Effector memory CD8-positive, alpha-beta T cell (primary cell): ENCODE measurements around the gene ROR2.

Experiments used
- ATAC-seq: fragments of 150-1000 bp; cut with Tn5 transposase; replicated peaks from 2 replicates; pipeline ENCODE4 v1.10.0; 2021; ENCODE audit warnings: mild to moderate bottlenecking, moderate library complexity
- DNase-seq, 3 experiments: peaks; one replicate each; pipeline ENCODE4 v3.0.0; 2021
- H3K27ac Mint-ChIP-seq, 2 donors: one replicate each; pipeline ENCODE4 v1.8.0; 2022; ENCODE audit warnings: mild to moderate bottlenecking in 2 of 2, mixed read lengths in 2 of 2, moderate library complexity in 2 of 2
- H3K27me3 Mint-ChIP-seq, 2 donors: one replicate each; pipeline ENCODE4 v1.8.0; 2022; ENCODE audit warnings: mixed read lengths in 2 of 2
- H3K36me3 Mint-ChIP-seq: one replicate; pipeline ENCODE4 v1.8.0; 2022; ENCODE audit warnings: mild to moderate bottlenecking, moderate library complexity, mixed read lengths; ENCODE audit not compliant: insufficient read depth
- H3K4me1 Mint-ChIP-seq, 2 donors: one replicate each; pipeline ENCODE4 v1.8.0; 2022; ENCODE audit warnings: low read depth in 2 of 2, mixed read lengths in 2 of 2
- H3K4me3 Mint-ChIP-seq, 2 donors: one replicate each; pipeline ENCODE4 v1.8.0; 2022; ENCODE audit warnings: mild to moderate bottlenecking in 2 of 2, mixed read lengths in 2 of 2, moderate library complexity in 2 of 2
- H3K9me3 Mint-ChIP-seq, 2 donors: one replicate each; pipeline ENCODE4 v1.8.0; 2022; ENCODE audit warnings: mixed read lengths in 2 of 2

Gene ROR2

GRCh38 chr9:91824601-91825305 is 125.3 kb downstream of the ROR2 start:
- Mint-ChIP-seq H3K4me1 (no peaks in the 10 kb centered on the region), H3K9me3 (no peaks in the 10 kb centered on the region), H3K27ac (no peak overlapping the region), H3K36me3 (no peaks in the 10 kb centered on the region), H3K27me3 (peaks cover 23 to 48% of the 10 kb centered on the region in 2 donors), H3K4me3 (no peak overlapping the region)
- no peak for DNase-seq
- ATAC-seq, result no peak

DNA sequence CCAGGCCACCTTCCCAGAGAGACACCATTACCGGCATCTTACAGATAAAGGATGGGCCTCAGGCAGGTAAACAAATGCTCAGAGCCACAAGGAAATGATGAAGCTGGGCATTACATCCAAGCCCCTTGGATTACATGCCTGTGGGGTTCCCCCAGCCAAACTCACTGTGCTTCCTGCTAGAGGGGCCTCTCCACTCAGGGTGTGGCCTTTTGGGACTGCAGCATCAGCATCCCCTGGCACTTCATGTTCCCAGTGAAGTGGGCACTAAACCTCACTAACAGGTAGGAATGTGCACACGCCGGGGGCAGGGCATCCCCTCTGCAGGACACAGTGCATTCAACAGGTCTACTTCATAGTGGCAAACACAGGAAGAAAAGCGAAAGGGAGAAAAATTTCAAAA is 125.9 kb downstream of the ROR2 start:
- ATAC-seq (no peak), DNase-seq (no peak)
- H3K27ac Mint-ChIP-seq, result no peak overlapping the region
- peaks cover 23 to 48% of the 10 kb centered on the region in 2 donors for H3K27me3 Mint-ChIP-seq
- H3K4me1 Mint-ChIP-seq, result no peaks in the 10 kb centered on the region
- H3K4me3 Mint-ChIP-seq, result no peak overlapping the region
- no peaks in the 10 kb centered on the region for H3K9me3 Mint-ChIP-seq
- H3K36me3 Mint-ChIP-seq, result no peaks in the 10 kb centered on the region

DNA sequence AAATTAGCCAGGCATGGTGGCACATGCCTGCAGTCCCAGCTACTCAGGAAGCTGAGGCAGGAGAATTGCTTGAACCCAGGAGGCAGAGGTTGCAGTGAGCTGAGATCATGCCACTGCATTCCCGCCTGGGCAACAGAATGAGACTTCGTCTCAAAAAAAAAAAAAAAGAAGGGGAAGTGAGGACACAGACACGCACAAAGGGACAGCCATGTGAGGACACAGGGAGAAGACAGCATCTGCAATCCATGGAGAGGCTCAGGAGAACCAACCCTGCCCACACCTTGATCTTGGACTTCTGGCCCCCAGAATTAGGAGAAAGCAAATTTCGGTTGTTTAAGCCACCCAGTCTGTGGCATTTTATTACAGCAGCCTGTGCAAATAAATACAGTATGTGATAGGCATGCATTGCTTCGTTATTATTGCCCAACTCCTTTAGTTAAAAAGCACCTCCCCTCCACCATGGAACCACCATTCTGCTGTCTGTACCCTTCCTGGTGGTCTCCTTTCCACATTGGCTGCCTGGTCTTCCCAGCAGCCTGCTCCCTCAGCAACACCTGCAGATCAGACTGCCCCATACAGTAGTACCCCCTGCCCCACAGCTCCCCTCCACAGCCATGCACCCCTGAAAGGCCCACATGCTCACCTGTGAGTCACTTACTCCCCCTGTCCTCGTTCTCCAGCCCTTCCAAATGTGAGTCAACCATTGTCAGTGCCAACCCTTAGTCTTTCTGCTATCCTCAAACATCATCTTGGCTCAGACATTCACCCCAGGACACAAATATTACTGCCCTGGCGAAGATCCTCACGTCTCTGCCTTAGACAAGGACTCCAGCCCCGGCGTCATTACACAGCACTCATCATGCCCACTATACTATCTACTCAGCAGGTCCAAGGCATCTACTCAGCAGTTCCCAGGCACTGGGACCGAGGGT is 128.8 kb downstream of the ROR2 start:
- no peaks in the 10 kb centered on the region for H3K9me3 Mint-ChIP-seq
- no peak overlapping the region for H3K27ac Mint-ChIP-seq
- no peak overlapping the region for H3K4me3 Mint-ChIP-seq
- ATAC-seq, result no peak
- no peaks in the 10 kb centered on the region for H3K4me1 Mint-ChIP-seq
- no peak for DNase-seq
- peaks cover 15 to 40% of the 10 kb centered on the region in 2 donors for H3K27me3 Mint-ChIP-seq
- no peaks in the 10 kb centered on the region for H3K36me3 Mint-ChIP-seq

DNA sequence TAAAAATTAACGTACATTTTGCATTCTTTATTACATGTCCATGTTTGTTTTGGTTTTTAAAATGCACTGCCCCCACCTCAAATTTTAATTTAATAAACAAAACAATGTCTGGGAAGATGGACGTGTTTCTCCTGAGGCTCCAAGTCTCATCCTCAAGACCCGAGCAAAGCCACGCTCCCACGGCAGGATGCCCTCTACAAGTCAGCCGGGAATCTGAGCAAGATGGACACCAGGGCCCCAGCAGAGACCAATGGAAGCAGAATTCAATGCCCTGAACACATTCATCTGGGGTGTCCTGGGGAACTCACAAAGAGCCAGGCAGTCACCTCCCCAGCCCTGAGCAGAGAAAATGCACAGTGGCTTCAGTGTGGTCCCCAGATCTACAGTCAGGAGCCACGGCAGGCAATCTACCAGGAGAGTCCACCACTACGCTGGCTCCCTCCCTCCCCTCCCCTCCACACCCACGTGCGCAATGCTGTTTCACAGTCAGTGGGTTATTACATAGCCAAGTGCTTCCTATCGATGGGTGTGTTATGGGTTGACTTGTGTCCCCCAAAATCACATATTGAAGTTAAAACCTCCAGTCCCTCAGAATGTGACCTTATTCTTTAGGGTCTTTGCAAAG is 129.8 kb downstream of the ROR2 start:
- Mint-ChIP-seq H3K4me1 (no peaks in the 10 kb centered on the region), H3K9me3 (no peaks in the 10 kb centered on the region), H3K4me3 (no peak overlapping the region), H3K27me3 (peaks cover 12 to 37% of the 10 kb centered on the region in 2 donors), H3K36me3 (no peaks in the 10 kb centered on the region), H3K27ac (no peak overlapping the region)
- DNase-seq (no peak), ATAC-seq (no peak)

- H3K4me3 Mint-ChIP-seq, result no peak overlapping the region
- no peak for DNase-seq
- H3K9me3 Mint-ChIP-seq, result no peaks in the 10 kb centered on the region
- H3K4me1 Mint-ChIP-seq, result no peaks in the 10 kb centered on the region
- H3K36me3 Mint-ChIP-seq, result no peaks in the 10 kb centered on the region
- peaks cover 9 to 28% of the 10 kb centered on the region in 2 donors for H3K27me3 Mint-ChIP-seq
- no peak for ATAC-seq
- no peak overlapping the region for H3K27ac Mint-ChIP-seq
Measured at GRCh38 chr9:91818647-91819403, 131.2 kb downstream of the ROR2 start.

GRCh38 chr9:91818225-91818585 is 131.8 kb downstream of the ROR2 start:
- Mint-ChIP-seq H3K4me1 (no peaks in the 10 kb centered on the region), H3K9me3 (no peaks in the 10 kb centered on the region), H3K36me3 (no peaks in the 10 kb centered on the region), H3K4me3 (no peak overlapping the region), H3K27ac (no peak overlapping the region), H3K27me3 (peaks cover 9 to 28% of the 10 kb centered on the region in 2 donors)
- no peak for ATAC-seq
- no peak for DNase-seq

- no peak overlapping the region for H3K27ac Mint-ChIP-seq
- H3K4me3 Mint-ChIP-seq, result no peak overlapping the region
- no peaks in the 10 kb centered on the region for H3K36me3 Mint-ChIP-seq
- no peaks in the 10 kb centered on the region for H3K4me1 Mint-ChIP-seq
- ATAC-seq (no peak), DNase-seq (no peak)
- no peaks in the 10 kb centered on the region for H3K9me3 Mint-ChIP-seq
- peaks cover 9 to 24% of the 10 kb centered on the region in 2 donors for H3K27me3 Mint-ChIP-seq
Measured at GRCh38 chr9:91817493-91818224, 132.4 kb downstream of the ROR2 start.

DNA sequence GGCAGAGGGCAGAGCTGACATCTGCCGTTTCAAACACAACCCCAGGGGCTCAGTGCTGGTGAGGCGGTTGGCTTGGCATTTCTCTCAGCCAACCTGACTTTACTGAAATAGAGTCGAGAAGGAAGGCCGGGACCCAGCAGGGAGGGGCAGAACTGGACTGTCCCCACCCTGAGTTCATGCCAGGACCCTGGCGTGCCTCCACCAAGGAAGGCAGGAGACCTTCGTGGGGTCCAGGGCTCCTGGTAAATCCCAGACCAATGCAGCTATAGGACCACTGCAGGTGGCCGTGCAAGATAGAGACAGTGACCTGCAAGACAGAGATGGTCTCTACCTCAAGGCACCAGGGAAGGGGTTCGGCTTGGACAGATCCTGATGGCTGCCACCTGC is 132.9 kb downstream of the ROR2 start:
- no peak for DNase-seq
- no peak overlapping the region for H3K27ac Mint-ChIP-seq
- H3K4me1 Mint-ChIP-seq, result no peaks in the 10 kb centered on the region
- H3K9me3 Mint-ChIP-seq, result no peaks in the 10 kb centered on the region
- no peaks in the 10 kb centered on the region for H3K36me3 Mint-ChIP-seq
- peaks cover 9 to 18% of the 10 kb centered on the region in 2 donors for H3K27me3 Mint-ChIP-seq
- ATAC-seq, result no peak
- H3K4me3 Mint-ChIP-seq, result no peak overlapping the region

DNA sequence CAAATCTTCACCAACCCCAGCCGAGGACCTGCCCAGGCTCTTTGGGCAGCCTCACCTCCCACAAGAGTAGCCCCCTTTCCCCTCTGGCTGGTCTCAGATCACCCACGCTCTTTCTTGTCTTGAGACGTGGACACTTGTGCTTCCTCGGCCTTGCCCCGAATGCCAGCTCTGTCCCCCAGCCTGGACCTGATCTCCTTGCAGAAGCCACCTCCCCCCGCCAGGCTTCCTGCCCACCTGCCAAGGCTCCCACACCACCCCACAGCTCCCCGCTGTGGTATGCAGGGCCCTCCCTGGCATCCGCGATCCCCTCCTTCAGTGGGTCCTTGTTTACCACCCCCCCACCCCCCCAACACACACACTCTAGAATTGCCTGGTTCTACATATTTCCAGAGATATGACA is 133.7 kb downstream of the ROR2 start:
- Mint-ChIP-seq H3K9me3 (no peaks in the 10 kb centered on the region), H3K4me3 (no peak overlapping the region), H3K4me1 (peaks cover 0 to 4% of the 10 kb centered on the region in 2 donors), H3K36me3 (no peaks in the 10 kb centered on the region), H3K27me3 (peaks cover 3 to 11% of the 10 kb centered on the region in 2 donors), H3K27ac (peak overlapping the region in 1 of 2 donors; percentile 16)
- ATAC-seq, result no peak
- DNase-seq, result no peak

- no peak overlapping the region for H3K4me3 Mint-ChIP-seq
- H3K9me3 Mint-ChIP-seq, result no peaks in the 10 kb centered on the region
- no peak for ATAC-seq
- H3K4me1 Mint-ChIP-seq, result peaks cover 0 to 7% of the 10 kb centered on the region in 2 donors
- no peaks in the 10 kb centered on the region for H3K36me3 Mint-ChIP-seq
- no peak for DNase-seq
- peaks cover 0 to 7% of the 10 kb centered on the region in 2 donors for H3K27me3 Mint-ChIP-seq
- peak overlapping the region in 1 of 2 donors; percentile 16 for H3K27ac Mint-ChIP-seq
Measured at GRCh38 chr9:91815896-91816295, 134.1 kb downstream of the ROR2 start.

DNA sequence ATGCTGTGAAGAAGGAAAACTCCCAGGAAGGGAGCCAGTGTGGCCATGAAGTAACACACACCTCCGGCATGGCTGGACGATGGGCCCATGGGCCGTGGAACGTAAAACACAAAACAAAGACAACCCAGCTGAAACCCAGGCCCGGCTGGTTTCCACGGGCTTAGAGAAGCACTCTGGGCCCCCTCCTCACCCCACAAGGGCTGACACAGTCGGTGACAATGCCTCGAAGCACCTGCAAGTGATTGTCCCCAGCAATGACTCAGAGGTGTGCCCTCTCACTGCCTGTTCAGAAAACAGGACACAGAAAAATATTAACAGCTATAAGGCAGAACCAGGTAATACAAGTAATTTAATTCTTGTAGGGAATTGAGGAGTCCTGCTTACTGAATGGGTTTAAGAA is 135.3 kb downstream of the ROR2 start:
- DNase-seq (no peak), ATAC-seq (no peak)
- H3K27ac Mint-ChIP-seq, result no peak overlapping the region
- no peaks in the 10 kb centered on the region for H3K9me3 Mint-ChIP-seq
- H3K4me3 Mint-ChIP-seq, result no peak overlapping the region
- no peaks in the 10 kb centered on the region for H3K36me3 Mint-ChIP-seq
- H3K27me3 Mint-ChIP-seq, result peaks cover 0 to 7% of the 10 kb centered on the region in 2 donors
- peaks cover 0 to 9% of the 10 kb centered on the region in 2 donors for H3K4me1 Mint-ChIP-seq

DNA sequence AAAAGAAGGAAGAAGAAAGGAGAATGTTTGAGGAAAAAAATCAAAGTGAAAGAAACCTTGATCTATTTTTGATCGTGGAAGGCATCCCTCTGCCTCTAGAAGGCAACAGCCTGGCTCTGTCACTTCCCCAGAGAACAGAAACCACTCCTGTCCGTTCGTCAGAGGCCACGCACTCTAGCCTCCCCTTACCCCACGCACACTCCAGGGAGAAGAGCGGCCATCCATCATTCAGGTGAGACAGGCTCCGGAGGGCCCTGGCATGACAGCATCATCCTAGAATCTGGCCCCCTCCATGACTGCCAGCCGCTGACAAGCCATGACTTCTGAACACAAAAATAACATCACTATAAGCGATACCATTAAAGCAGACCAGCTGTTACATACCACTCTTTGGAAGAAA is 135.8 kb downstream of the ROR2 start:
- DNase-seq (no peak), ATAC-seq (no peak)
- H3K27me3 Mint-ChIP-seq, result peaks cover 3 to 10% of the 10 kb centered on the region in 2 donors
- H3K36me3 Mint-ChIP-seq, result no peaks in the 10 kb centered on the region
- H3K4me3 Mint-ChIP-seq, result no peak overlapping the region
- H3K4me1 Mint-ChIP-seq, result peaks cover 0 to 9% of the 10 kb centered on the region in 2 donors
- no peaks in the 10 kb centered on the region for H3K9me3 Mint-ChIP-seq
- no peak overlapping the region for H3K27ac Mint-ChIP-seq
